ACC112 (cell line): ENCODE measurements around the gene IGF2R.

Experiments
- H2AFZ ChIP-seq: fragments of 200-600 bp; sonication (generic); one replicate; pipeline ENCODE4 v1.6.0; 2017; ENCODE audit warnings: antibody characterized with exemption, low read length; ENCODE audit not compliant: unreplicated experiment
- H3K27ac ChIP-seq: fragments of 200-600 bp; sonication (generic); 2 replicates; pipeline ENCODE4 v1.5.1; 2014; ENCODE audit warnings: low read depth, mild to moderate bottlenecking, antibody characterized with exemption, low read length, moderate library complexity
- H3K27me3 ChIP-seq: fragments of 200-600 bp; sonication (generic); 2 replicates; pipeline ENCODE4 v1.6.1; 2014; ENCODE audit warnings: mild to moderate bottlenecking, antibody characterized with exemption, low read length, moderate library complexity, mixed read lengths; ENCODE audit not compliant: insufficient read depth
- H3K36me3 ChIP-seq: fragments of 200-600 bp; sonication (generic); 2 replicates; pipeline ENCODE4 v1.6.1; 2016; ENCODE audit warnings: mild to moderate bottlenecking, antibody characterized with exemption, low read length, moderate library complexity, mixed read lengths; ENCODE audit not compliant: insufficient read depth
- H3K4me1 ChIP-seq: fragments of 200-600 bp; sonication (generic); one replicate; pipeline ENCODE4 v1.6.1; 2016; ENCODE audit warnings: low read length, mixed read lengths; ENCODE audit not compliant: insufficient read depth, unreplicated experiment, control insufficient read depth
- H3K4me3 ChIP-seq: fragments of 200-600 bp; sonication (generic); 2 replicates; pipeline ENCODE4 v1.5.1; 2014; ENCODE audit warnings: mild to moderate bottlenecking, low read depth, low read length
- H3K79me2 ChIP-seq: fragments of 200-600 bp; sonication (generic); one replicate; pipeline ENCODE4 v1.6.0; 2016; ENCODE audit warnings: low read length; ENCODE audit not compliant: control insufficient read depth, unreplicated experiment, insufficient read depth

The IGF2R gene

DNA sequence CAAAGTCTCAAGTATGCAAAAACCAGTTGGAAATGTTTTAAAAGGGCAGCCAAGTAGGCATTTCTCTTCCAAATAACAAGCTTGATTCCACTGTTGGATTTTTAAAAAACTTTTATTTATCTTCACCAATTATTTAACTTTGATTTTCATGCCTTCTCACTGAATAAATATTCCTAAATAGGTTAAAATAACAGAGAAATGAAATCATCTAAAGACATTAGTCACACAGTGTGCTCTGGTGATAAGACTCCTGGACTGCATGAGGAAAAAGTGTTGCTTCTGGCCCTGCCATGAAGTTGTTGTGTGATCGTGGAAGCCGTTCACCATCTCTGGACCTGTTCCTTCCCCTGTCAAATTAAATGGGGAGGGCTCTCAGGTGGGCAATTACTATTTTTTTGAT lies 33.8 kb upstream of the IGF2R start:
- peaks cover 20% of the 10 kb centered on the region for H3K4me1 ChIP-seq
- no peak overlapping the region for H2AFZ ChIP-seq
- no peaks in the 10 kb centered on the region for H3K27me3 ChIP-seq
- H3K36me3 ChIP-seq = no peaks in the 10 kb centered on the region
- H3K79me2 ChIP-seq = no peaks in the 10 kb centered on the region
- peak overlapping the region; percentile 32 for H3K4me3 ChIP-seq
- H3K27ac ChIP-seq = peak overlapping the region; percentile 86

DNA sequence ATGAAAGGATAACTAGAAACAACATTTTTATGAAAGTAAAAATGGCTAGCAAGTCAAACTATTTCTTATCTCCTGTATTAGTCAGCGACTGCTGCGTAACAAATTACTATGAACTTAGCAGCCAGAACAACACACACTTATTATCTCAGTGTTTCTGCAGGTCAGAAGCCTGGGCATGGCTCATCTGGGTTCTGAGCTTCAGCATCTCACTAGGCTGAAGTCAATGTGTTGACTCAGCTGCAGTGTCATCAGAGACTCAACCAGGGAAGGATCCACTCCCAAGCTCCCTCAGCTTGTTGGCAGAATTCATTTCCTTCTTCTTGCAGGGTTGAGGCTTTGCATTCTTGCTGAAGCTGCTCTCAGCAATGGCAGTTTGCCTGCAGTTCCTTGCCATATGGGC lies 33.2 kb upstream of the IGF2R start:
- H3K27me3 ChIP-seq = no peaks in the 10 kb centered on the region
- H3K27ac ChIP-seq = peak overlapping the region; percentile 86
- H3K4me1 ChIP-seq = peaks cover 16% of the 10 kb centered on the region
- H2AFZ ChIP-seq = no peak overlapping the region
- H3K79me2 ChIP-seq = no peaks in the 10 kb centered on the region
- no peaks in the 10 kb centered on the region for H3K36me3 ChIP-seq
- no peak overlapping the region for H3K4me3 ChIP-seq

DNA sequence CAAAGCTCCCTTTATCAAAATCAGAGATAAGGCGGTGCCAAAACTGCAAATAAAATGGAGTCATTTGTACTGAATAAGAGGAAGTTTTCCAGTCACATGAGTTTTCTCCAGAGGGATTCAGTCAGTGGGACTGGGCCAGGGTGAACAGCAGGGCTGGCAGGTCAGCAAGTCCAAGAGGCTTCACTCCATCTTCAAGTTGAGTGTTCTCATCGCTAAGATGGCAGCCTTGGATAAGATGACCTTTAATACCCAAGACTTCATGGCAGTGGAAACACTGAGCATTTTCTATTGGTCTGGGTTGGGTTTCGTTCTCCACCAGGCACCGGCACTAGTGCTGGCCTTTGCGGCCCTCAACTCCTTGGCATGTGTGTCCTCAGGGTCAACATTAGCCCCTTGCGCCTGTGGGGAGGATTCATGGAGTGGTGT lies 29.3 kb upstream of the IGF2R start:
- no peak overlapping the region for H3K4me3 ChIP-seq
- peaks cover 29% of the 10 kb centered on the region for H3K4me1 ChIP-seq
- H2AFZ ChIP-seq = no peak overlapping the region
- no peak overlapping the region for H3K27ac ChIP-seq
- no peaks in the 10 kb centered on the region for H3K79me2 ChIP-seq
- no peaks in the 10 kb centered on the region for H3K27me3 ChIP-seq
- H3K36me3 ChIP-seq = no peaks in the 10 kb centered on the region

DNA sequence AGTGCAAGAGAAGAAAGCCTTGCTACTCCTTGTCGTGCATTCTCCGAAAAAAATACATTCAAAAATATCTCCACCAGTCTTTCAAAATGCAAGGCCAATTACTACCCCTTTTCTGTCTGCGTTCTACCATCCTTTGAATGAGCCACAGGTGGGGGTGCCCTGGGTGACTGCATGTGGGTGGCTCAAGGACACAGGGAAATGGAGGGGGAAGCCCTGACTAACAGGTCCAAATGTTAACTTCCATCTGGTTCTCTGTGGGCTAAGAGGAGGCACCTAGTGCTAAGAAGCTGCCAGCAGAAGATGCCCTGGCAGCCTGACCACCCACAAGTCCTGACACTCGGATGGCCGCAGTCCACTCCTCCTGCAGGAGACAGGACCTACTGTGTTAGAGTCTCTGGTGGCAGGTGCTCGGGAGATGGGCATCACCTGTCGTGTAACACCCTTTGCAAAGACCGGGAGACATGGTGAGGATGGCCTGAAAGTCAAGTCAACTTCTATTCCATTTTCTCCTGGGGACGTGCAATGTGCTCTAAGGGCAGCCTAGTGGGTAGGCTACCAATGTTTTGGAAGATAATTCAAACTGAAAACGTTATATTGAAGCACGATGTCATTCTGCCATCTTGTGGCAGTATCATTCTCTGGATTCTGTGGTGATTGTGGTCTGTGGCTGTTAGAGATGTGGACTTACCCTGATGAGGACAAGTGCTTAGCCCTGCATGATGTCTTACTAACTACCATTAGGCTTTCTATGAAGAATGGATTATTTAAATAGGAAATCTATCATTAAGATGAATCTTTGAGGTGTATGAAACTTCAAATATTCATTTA lies 27.4 kb upstream of the IGF2R start:
- Histone ChIP-seq H3K27ac (peak overlapping the region; percentile 86), H3K27me3 (no peaks in the 10 kb centered on the region), H3K4me1 (peaks cover 21% of the 10 kb centered on the region), H3K79me2 (no peaks in the 10 kb centered on the region), H3K36me3 (no peaks in the 10 kb centered on the region), H2AFZ (no peak overlapping the region), H3K4me3 (no peak overlapping the region)

DNA sequence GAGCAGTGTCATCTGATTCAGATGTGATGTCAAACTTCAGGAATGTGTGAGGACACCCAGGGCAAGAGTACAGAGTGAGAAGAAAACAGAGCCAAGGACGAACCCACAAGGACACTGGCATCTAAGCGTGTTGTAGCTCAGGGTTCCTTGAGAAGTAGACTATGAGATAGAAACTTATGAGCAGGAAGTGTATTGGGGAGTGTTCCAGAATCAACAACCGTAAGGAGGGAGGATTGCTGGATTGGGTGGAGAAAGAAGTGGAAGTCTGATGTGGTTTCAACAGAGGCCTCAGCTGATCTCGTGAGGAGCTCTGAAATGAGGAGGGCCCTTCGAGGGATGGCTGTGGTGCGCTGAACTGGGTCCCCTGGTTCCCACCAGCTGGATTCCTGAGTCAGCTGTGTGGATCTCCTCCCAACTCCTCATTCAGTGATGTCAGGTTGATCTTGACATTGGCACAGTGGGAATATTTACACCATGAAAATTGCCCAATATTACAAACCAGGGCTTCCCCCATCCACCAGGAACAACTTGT lies 25.7 kb upstream of the IGF2R start:
- Histone ChIP-seq H2AFZ (peak overlapping the region; percentile 40), H3K27me3 (no peaks in the 10 kb centered on the region), H3K36me3 (no peaks in the 10 kb centered on the region), H3K79me2 (no peaks in the 10 kb centered on the region), H3K27ac (peak overlapping the region; percentile 86), H3K4me3 (peak overlapping the region; percentile 14; the same call in 1 of the 2 replicates), H3K4me1 (peaks cover 21% of the 10 kb centered on the region)

DNA sequence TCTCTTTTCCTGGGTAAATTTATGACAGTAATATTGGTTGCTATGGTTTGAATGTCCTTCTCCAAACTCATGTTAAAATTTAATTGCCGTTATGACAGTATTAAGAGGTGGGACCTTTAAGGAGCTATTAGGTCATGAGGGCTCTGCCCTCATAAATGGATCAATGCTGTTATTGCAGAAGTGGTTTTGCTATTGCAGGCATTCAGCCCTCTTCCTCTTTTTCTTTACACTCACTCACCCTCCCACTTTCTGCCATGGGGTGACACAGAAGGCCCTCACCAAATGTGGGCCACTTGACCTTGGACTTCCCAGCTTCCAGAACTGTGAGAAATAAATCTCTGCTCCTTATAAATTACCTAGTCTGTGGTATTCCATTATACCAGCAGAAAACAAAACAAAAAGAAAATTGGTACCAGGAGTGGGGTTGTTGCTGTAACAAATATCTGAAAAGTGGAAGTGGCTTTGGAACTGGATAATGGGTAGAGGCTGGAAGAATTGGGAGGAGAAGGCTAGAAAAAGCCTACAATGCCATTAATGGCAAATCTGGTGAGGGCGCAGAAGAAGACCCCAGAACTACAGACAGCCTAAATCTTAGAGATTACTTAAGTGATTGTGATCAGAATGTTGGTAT lies 24.8 kb upstream of the IGF2R start:
- H3K79me2 ChIP-seq = no peaks in the 10 kb centered on the region
- H3K27ac ChIP-seq = peak overlapping the region; percentile 86
- H3K36me3 ChIP-seq = no peaks in the 10 kb centered on the region
- peaks cover 21% of the 10 kb centered on the region for H3K4me1 ChIP-seq
- H3K4me3 ChIP-seq = no peak overlapping the region
- no peaks in the 10 kb centered on the region for H3K27me3 ChIP-seq
- no peak overlapping the region for H2AFZ ChIP-seq

DNA sequence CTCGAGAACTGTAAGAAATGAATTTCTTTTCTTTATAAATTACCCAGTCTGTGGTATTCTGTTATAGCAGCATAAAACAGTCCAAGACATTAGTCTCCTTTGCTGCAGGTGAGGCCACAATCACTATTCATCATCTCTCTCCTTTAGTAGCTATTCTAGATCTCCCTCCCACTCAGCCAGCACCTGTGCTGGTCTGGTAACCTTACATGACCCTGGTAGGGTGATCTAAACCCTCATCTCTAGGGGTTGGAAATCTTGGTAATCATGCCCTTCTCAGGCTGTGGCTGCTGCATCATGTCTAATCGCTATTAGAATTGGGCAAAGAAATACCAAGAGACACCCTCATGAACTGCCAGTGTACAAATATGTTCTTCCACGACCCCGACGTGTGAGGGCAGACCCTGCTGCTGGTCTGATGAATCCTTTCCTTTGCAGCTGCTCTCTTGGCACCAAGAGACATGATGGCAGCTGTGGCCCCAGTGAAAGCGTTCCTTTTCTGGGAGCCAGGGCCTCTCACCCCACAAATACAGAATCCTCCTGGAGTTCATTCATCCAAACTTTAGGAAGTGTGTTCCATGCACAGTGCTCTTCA lies 23.0 kb upstream of the IGF2R start:
- Histone ChIP-seq H2AFZ (no peak overlapping the region), H3K27ac (no peak overlapping the region), H3K27me3 (no peaks in the 10 kb centered on the region), H3K4me1 (peaks cover 21% of the 10 kb centered on the region), H3K4me3 (no peak overlapping the region), H3K36me3 (no peaks in the 10 kb centered on the region), H3K79me2 (no peaks in the 10 kb centered on the region)

DNA sequence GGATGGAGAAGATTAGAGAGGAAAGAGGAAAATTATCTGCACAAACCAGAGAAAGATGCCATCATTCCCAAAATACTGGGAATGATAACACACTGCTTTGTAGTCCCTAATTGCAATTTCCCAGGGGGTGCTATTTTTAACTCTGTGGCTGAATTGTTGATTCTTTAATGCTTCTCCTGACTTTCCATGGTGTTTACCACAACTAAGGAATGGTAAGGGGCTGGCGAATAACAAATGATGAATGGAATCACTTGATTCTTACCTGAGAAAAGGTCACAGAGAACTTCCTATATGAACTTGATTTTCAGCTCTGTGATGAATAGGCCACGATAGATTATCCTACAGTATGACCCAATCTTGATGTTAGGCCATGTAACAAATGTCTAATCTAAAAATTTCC lies 22.0 kb upstream of the IGF2R start:
- Histone ChIP-seq H3K79me2 (no peaks in the 10 kb centered on the region), H3K4me1 (peaks cover 28% of the 10 kb centered on the region), H3K27ac (no peak overlapping the region), H3K27me3 (no peaks in the 10 kb centered on the region), H2AFZ (no peak overlapping the region), H3K4me3 (no peak overlapping the region), H3K36me3 (no peaks in the 10 kb centered on the region)

DNA sequence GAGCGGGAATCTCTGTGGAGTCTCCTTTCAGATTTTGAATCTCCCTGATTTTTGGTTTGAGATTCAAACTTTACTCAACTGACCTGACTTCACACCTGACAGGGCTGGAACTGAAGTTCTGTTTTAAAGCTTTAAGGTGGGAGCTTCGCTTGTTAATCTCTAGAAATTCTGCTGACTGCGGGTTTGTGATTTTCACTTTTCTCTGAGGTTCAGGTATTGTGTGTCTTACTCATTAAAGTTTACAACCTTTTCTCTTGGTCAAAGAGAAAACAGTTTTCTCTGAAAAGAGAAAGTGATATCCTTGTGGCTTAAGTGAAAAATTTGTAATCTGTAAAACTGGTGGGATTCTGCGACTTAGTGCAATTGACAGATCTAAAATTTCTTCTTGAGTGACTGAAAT lies 20.7 kb upstream of the IGF2R start:
- no peaks in the 10 kb centered on the region for H3K79me2 ChIP-seq
- no peak overlapping the region for H2AFZ ChIP-seq
- no peak overlapping the region for H3K27ac ChIP-seq
- no peaks in the 10 kb centered on the region for H3K36me3 ChIP-seq
- no peak overlapping the region for H3K4me3 ChIP-seq
- H3K4me1 ChIP-seq = peaks cover 28% of the 10 kb centered on the region
- H3K27me3 ChIP-seq = no peaks in the 10 kb centered on the region

DNA sequence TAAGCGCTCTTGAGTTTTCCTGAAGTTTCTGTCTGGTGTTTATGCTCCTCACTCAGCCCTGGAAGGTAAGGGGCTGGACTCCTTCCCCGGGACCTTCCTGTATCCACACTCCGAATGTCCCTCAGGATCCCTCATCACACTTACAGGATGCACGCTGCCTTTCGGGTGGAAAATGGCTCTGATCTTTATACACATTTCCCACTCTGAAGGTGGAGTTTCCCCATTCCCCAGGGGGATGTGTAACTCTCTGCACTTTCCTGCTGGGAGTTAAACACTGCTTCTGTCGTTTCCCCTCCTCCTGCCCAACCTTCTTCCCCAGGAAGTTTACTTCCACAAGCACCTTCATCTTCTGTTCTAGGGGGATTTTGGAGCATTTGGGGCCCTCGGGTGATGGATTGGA lies 17.1 kb upstream of the IGF2R start:
- Histone ChIP-seq H3K27me3 (no peaks in the 10 kb centered on the region), H3K36me3 (no peaks in the 10 kb centered on the region), H3K79me2 (no peaks in the 10 kb centered on the region), H2AFZ (peak overlapping the region; percentile 3), H3K4me3 (no peak overlapping the region), H3K27ac (no peak overlapping the region), H3K4me1 (peaks cover 29% of the 10 kb centered on the region)
